Smooth muscle cell (in vitro differentiated cells): ENCODE results near the gene DYDC1. TPM values are rescaled to one million over a fixed set of nuclear protein-coding genes. Genes with fewer than 3 reads are reported as not detected.

Experiments
- DNase-seq: peaks from one replicate; lab custom pipeline; 2025; ENCODE audit not compliant: unreplicated experiment; lab: John Stamatoyannopoulos, UW
- H2AFZ ChIP-seq: fragments of 200-600 bp; sonication (generic); 2 replicates; pipeline ENCODE4 v1.6.0; 2016; ENCODE audit warnings: antibody characterized with exemption, low read depth, mild to moderate bottlenecking
- H3F3A ChIP-seq: fragments of 200-600 bp; sonication (generic); 2 replicates; pipeline ENCODE4 v1.6.0; 2017; ENCODE audit warnings: antibody characterized with exemption, low read depth
- H3K27ac ChIP-seq: fragments of 200-600 bp; sonication (generic); 2 replicates; pipeline ENCODE4 v1.5.1; 2016; ENCODE audit warnings: low read depth, mild to moderate bottlenecking
- H3K27me3 ChIP-seq: fragments of 200-600 bp; sonication (generic); 2 replicates; pipeline ENCODE4 v1.6.1; 2016; ENCODE audit warnings: low read depth, mild to moderate bottlenecking
- H3K36me3 ChIP-seq: fragments of 200-600 bp; sonication (generic); 2 replicates; pipeline ENCODE4 v1.5.1; 2016; ENCODE audit warnings: low read depth
- H3K4me1 ChIP-seq: fragments of 200-600 bp; sonication (generic); 2 replicates; pipeline ENCODE4 v1.5.1; 2016; ENCODE audit warnings: low read depth
- H3K4me2 ChIP-seq: fragments of 200-600 bp; sonication (generic); 2 replicates; pipeline ENCODE4 v1.6.0; 2016; ENCODE audit warnings: mild to moderate bottlenecking
- H3K4me3 ChIP-seq: fragments of 200-600 bp; sonication (generic); 2 replicates; pipeline ENCODE4 v1.5.1; 2016; ENCODE audit warnings: mild to moderate bottlenecking
- H3K79me2 ChIP-seq: fragments of 200-600 bp; sonication (generic); 2 replicates; pipeline ENCODE4 v1.6.0; 2016; ENCODE audit warnings: low read depth, mild to moderate bottlenecking
- H3K9ac ChIP-seq: fragments of 200-600 bp; sonication (generic); 2 replicates; pipeline ENCODE4 v1.6.0; 2016; ENCODE audit warnings: low read depth
- H3K9me3 ChIP-seq: fragments of 200-600 bp; sonication (generic); replicated peaks from 2 replicates; pipeline ENCODE4 v1.5.1; 2016; ENCODE audit warnings: low read depth
- H4K20me1 ChIP-seq: fragments of 200-600 bp; sonication (generic); 2 replicates; pipeline ENCODE4 v1.6.0; 2016; ENCODE audit warnings: low read depth
- CTCF ChIP-seq: fragments of 200-600 bp; sonication (generic); IDR thresholded peaks from 2 replicates; pipeline ENCODE4 v1.5.1; 2017; ENCODE audit warnings: borderline replicate concordance, mild to moderate bottlenecking, antibody characterized with exemption; ENCODE audit not compliant: insufficient read depth, poor library complexity, severe bottlenecking
- WGBS: methylation state at CpG from one replicate; pipeline ENCODE4 v1.1.7; 2016; ENCODE audit warnings: low lambda C conversion rate; 5-methylcytosine and 5-hydroxymethylcytosine counted together
- polyA plus RNA-seq: library from polyadenylated mRNA; unstranded; fragments of >200 nt; fragmentation: Nextera tagmentation; extraction: Ambion mirVana; gene quantifications from 2 replicates; pipeline ENCODE4 v1.2.1, GENCODE V29; 2016
- total RNA-seq: library from RNA; depleted of rRNA; stranded (reverse); fragments of >200 nt; gene quantifications from 2 replicates; pipeline ENCODE4 v1.2.3, GENCODE V29; 2014

DYDC1 gene
- total RNA-seq (not detected in 2 replicates), polyA plus RNA-seq (not detected in 2 replicates)

- H3K27ac ChIP-seq = no peak within 1 kb of the TSS
- peak within 1 kb of the TSS; percentile 90 for H2AFZ ChIP-seq
- H3K79me2 ChIP-seq = no peaks in the 10 kb centered on the region
- no peaks in the 10 kb centered on the region for H3K9me3 ChIP-seq
- H3K9ac ChIP-seq = no peak within 1 kb of the TSS
- H3K36me3 ChIP-seq = no peaks in the 10 kb centered on the region
- H3K4me1 ChIP-seq = peaks cover 7% of the 10 kb centered on the region
- peak within 1 kb of the TSS; percentile 58 for H3K4me3 ChIP-seq
- DNase-seq = no peak
- TF ChIP-seq CTCF = no peak
- no peaks in the 10 kb centered on the region for H3F3A ChIP-seq
- peak within 1 kb of the TSS; percentile 94 for H3K4me2 ChIP-seq
- H3K27me3 ChIP-seq = peaks cover 11% of the 10 kb centered on the region
- 1% methylated on average over 36 of the region's 43 CpGs for WGBS
- no peaks in the 10 kb centered on the region for H4K20me1 ChIP-seq
Measured at GRCh38 chr10:80356563-80356988, at the start of gene DYDC1, which contains the start of gene DYDC2. TSS of gene DYDC1 (minus strand) at chr10:80356755. CDS start at chr10:80352601, 4,154 bp downstream. TSS of gene DYDC2 (plus strand) at chr10:80356781. CDS start at chr10:80362444, 5,663 bp downstream.

GRCh38 chr10:80406204-80406603 lies 49.6 kb upstream of the DYDC1 start:
- Histone ChIP-seq H3K27me3 (no peaks in the 10 kb centered on the region), H2AFZ (peak overlapping the region; percentile 9), H3K4me2 (no peak overlapping the region), H3K27ac (peak overlapping the region; percentile 36), H3K9me3 (no peaks in the 10 kb centered on the region), H3K9ac (no peak overlapping the region), H4K20me1 (peaks cover 13% of the 10 kb centered on the region), H3K79me2 (no peaks in the 10 kb centered on the region), H3K36me3 (no peaks in the 10 kb centered on the region), H3K4me3 (no peak overlapping the region), H3F3A (peaks cover 24% of the 10 kb centered on the region), H3K4me1 (peaks cover 31% of the 10 kb centered on the region)
- WGBS = 64% methylated on average over 4 of the region's 4 CpGs
- DNase-seq = no peak
- no peak for TF ChIP-seq CTCF

- H3F3A ChIP-seq = peaks cover 24% of the 10 kb centered on the region
- H3K79me2 ChIP-seq = no peaks in the 10 kb centered on the region
- H3K4me1 ChIP-seq = peaks cover 28% of the 10 kb centered on the region
- no peak overlapping the region for H3K9ac ChIP-seq
- H3K36me3 ChIP-seq = no peaks in the 10 kb centered on the region
- no peaks in the 10 kb centered on the region for H3K9me3 ChIP-seq
- H3K27me3 ChIP-seq = no peaks in the 10 kb centered on the region
- peak overlapping the region; percentile 36 for H3K27ac ChIP-seq
- H4K20me1 ChIP-seq = peaks cover 10% of the 10 kb centered on the region
- H2AFZ ChIP-seq = peak overlapping the region; percentile 9
- H3K4me3 ChIP-seq = no peak overlapping the region
- no peak for DNase-seq
- WGBS = 35% methylated on average over 4 of the region's 4 CpGs
- TF ChIP-seq CTCF = no peak
- no peak overlapping the region for H3K4me2 ChIP-seq
Measured at GRCh38 chr10:80405626-80406025, 49.1 kb upstream of the DYDC1 start.

- no peak overlapping the region for H2AFZ ChIP-seq
- 59% methylated on average over 1 of the region's 1 CpG for WGBS
- H4K20me1 ChIP-seq = peaks cover 4% of the 10 kb centered on the region
- no peaks in the 10 kb centered on the region for H3K36me3 ChIP-seq
- no peak overlapping the region for H3K27ac ChIP-seq
- peaks cover 22% of the 10 kb centered on the region for H3K4me1 ChIP-seq
- no peaks in the 10 kb centered on the region for H3K27me3 ChIP-seq
- no peak overlapping the region for H3K9ac ChIP-seq
- H3K4me3 ChIP-seq = no peak overlapping the region
- peaks cover 21% of the 10 kb centered on the region for H3F3A ChIP-seq
- no peak overlapping the region for H3K4me2 ChIP-seq
- no peaks in the 10 kb centered on the region for H3K9me3 ChIP-seq
- no peaks in the 10 kb centered on the region for H3K79me2 ChIP-seq
- no peak for DNase-seq
- no peak for TF ChIP-seq CTCF
Measured at GRCh38 chr10:80405035-80405434, 48.5 kb upstream of the DYDC1 start.
